OCI-LY3 (cell line): ENCODE measurements around the gene ARL17B.
"Not testable (repeated sequence)": the region's sequence is repeated elsewhere in the genome, so short reads cannot be mapped to it uniquely, and the experiment has no call there.

ENCODE experiments used
- CTCF ChIP-seq: fragments of 200-600, 300-600 bp; sonication (generic); IDR thresholded peaks from 2 replicates; pipeline ENCODE4 v1.5.1; 2014; ENCODE audit warnings: antibody characterized with exemption, low read length, low read depth
- EZH2phosphoT487 ChIP-seq: fragments of 200-600 bp; shearing (Covaris generic); IDR thresholded peaks from 2 replicates; pipeline ENCODE4 v1.6.1; 2018; ENCODE audit warnings: antibody characterized with exemption, mixed run types, low read depth

DNA sequence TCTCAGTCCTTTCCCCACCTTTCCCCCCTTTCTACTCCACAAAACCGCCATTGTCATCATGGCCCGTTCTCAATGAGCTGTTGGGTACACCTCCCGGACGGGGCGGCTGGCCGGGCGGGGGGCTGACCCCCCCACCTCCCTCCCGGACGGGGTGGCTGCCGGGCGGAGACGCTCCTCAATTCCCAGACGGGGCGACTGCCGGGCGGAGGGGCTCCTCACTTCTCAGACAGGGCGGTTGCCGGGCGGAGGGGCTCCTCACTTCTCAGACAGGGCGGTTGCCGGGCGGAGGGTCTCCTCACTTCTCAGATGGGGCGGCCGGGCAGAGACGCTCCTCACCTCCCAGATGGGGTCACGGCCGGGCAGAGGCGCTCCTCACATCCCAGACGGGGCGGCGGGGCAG is 108.8 kb downstream of the ARL17B start:
- not testable (repeated sequence) for TF ChIP-seq CTCF, EZH2phosphoT487
